ENCODE data around the gene HPSE.

GRCh38 chr4:83334425-83335241 is at the start of gene HPSE:
- TF ChIP-seq CTCF (IDR thresholded peaks at IDR 0.05; ENCODE audit: low read depth, low read length) (no peak), EZH2phosphoT487 (IDR thresholded peaks at IDR 0.05; ENCODE audit: low read depth) (no peak)

Data from OCI-LY3 (cell line).